H54 (cell line): ENCODE measurements around the gene IGFBP3.
A peak's percentile ranks its signal among the peaks of the same experiment; 100 is the strongest.

Source experiments
- DNase-seq: peaks from one replicate; pipeline ENCODE4 v3.0.0; 2011; ENCODE audit warnings: low spot score, mixed read lengths; ENCODE audit not compliant: insufficient read length
- FAIRE-seq: peaks from 3 replicates; lab custom pipeline; 2011; peaks lifted over from hg19 to GRCh38; lab: Jason Lieb, UNC
- POLR2A ChIP-seq: IDR thresholded peaks from 2 replicates; pipeline ENCODE4 v1.6.1; 2011; ENCODE audit warnings: low read depth, mild to moderate bottlenecking, low read length

The IGFBP3 gene

DNA sequence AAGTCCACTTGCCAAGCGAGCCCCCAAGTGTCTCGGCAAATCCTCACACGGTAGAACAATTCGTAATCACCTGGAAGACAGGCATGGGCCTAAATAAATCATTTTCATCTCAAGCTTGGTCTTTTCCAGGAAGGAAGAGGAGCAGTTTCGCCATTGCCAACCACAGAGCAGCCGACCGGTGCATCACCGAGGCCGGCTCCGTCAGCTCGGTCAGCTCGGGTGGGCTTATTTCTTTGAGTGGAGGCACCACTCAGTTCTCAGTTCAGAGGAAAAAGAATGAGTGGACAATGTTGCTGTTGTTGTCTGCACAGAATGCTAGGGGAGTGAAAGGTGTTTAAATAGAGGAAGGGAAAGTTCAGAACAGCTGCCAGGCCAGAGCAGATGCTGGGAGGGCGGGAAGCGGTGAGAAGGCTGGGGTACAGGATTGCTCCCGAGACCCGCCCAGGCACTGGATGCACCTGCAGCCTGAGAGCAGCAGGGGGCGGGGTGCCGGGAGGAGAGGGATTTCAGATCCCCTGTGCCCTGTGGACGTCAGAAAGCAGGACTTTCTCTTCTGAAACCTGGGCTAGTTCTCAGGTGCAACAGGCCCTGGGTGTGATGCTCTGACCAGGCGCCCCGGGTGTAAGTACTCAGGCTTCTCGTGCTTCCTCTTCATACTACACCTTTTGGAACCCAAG lies 17.7 kb upstream of the IGFBP3 start:
- FAIRE-seq (no peak), DNase-seq (no peak)
- TF ChIP-seq POLR2A, result no peak

- FAIRE-seq, result no peak
- no peak for DNase-seq
- TF ChIP-seq POLR2A, result no peak
These were observed 16.8 kb upstream of the IGFBP3 start for GRCh38 chr7:45937862-45938261.

- no peak for FAIRE-seq
These were observed 16.2 kb upstream of the IGFBP3 start for GRCh38 chr7:45937301-45937700.

GRCh38 chr7:45930967-45931366 lies 9.9 kb upstream of the IGFBP3 start:
- no peak for TF ChIP-seq POLR2A
- FAIRE-seq (no peak), DNase-seq (no peak)

More at GRCh38 chr7:45937301-45937700, 16.2 kb upstream of the IGFBP3 start:
- no peak for DNase-seq
- TF ChIP-seq POLR2A, result no peak

DNA sequence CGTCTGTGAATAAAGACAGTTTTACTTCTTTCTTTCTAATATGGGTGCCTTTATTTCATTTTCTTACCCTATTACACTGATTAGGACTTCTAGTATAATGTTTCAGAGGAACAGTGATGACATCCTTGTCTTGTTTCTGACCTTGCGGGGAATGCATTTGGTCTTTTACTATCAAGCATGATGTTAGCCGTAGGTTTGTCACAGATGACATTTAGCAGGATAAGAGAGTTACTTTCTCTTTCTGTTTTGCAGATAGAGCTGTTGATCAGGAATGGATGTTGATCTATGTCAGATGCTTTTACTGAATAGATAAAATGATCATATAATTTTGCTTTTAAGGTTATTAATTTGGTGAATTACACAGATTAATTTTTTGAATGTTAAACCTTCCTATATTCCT lies 6.6 kb upstream of the IGFBP3 start:
- DNase-seq, result no peak
- no peak for FAIRE-seq
- no peak for TF ChIP-seq POLR2A

DNA sequence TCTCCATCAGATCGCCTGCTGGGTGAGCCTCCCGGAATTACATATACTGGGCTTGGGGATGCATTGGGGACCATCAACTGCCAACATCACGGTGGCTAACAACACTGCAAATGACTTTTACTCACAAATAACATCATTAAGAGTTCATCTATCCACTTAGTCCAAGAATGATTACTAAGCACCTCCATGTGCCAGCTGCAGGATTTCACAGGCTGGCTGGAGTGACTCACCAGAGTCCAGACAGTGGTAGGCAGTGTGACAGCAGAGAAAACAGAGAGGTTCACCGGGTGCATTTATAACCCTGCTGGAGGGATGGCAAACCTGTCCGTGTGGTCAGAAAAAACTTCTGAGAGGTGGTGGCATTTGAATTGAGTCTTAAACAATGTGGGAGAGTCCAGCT lies 3.2 kb upstream of the IGFBP3 start:
- FAIRE-seq (peak; percentile 88), DNase-seq (peak; percentile 86)
- TF ChIP-seq POLR2A, result no peak

GRCh38 chr7:45923818-45924217 lies 2.7 kb upstream of the IGFBP3 start:
- no peak for DNase-seq
- no peak for TF ChIP-seq POLR2A
- no peak for FAIRE-seq

- no peak for DNase-seq
- FAIRE-seq, result no peak
- TF ChIP-seq POLR2A, result no peak
These were observed 2.2 kb upstream of the IGFBP3 start for GRCh38 chr7:45923290-45923689.

GRCh38 chr7:45922810-45923209 lies 1.7 kb upstream of the IGFBP3 start:
- FAIRE-seq, result no peak
- no peak for TF ChIP-seq POLR2A
- DNase-seq, result no peak

- peak; percentile 74 for DNase-seq
These were observed 837 bp upstream of the IGFBP3 start for GRCh38 chr7:45921699-45922519.

GRCh38 chr7:45921381-45921698 lies 268 bp upstream of the IGFBP3 start:
- FAIRE-seq, result no peak
- TF ChIP-seq POLR2A, result no peak

More at GRCh38 chr7:45921699-45922519, 837 bp upstream of the IGFBP3 start:
- FAIRE-seq, result no peak
- TF ChIP-seq POLR2A, result no peak

GRCh38 chr7:45919993-45920459 lies 1.0 kb downstream of the IGFBP3 start:
- DNase-seq (no peak), FAIRE-seq (no peak)
- TF ChIP-seq POLR2A, result no peak

More at GRCh38 chr7:45921381-45921698, 268 bp upstream of the IGFBP3 start:
- no peak for DNase-seq

DNA sequence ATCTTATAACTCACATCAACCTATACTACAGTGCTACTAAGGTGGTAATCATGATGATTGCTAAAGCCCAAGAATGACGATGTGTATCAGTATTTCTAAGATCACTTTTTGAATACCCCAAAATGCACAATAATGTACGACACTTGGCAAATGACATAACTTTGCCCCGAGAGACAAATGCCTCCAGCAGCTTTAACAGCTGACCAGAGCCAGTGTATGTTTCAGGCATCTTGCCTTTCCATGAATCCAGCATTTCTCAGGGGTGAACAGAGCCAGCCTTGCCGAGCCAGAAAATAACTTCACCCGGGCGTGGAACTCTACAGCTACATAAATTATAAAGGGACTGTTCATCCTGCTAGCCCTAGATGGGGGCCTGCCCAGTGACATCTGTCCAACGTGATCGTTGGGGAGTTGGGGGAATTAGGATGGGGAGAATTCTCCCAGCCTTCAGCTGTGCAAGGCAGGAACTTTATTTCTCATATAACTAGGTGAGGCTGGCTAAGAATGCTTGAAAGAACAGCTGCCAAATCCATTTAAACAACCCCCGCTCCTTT lies 1.8 kb downstream of the IGFBP3 start:
- FAIRE-seq (no peak), DNase-seq (no peak)
- no peak for TF ChIP-seq POLR2A

GRCh38 chr7:45918556-45918955 lies 2.5 kb downstream of the IGFBP3 start:
- no peak for DNase-seq
- no peak for TF ChIP-seq POLR2A
- FAIRE-seq, result no peak
